Lower leg skin (tissue), 3 donors: ENCODE measurements around the gene CTAGE9.

Experiments used
- CTCF ChIP-seq, 3 donors: fragments of 450-650 bp; IDR thresholded peaks; one replicate each; pipeline ENCODE4 v1.5.1; 2016; ENCODE audit warnings: antibody characterized with exemption in 3 of 3, mild to moderate bottlenecking in 3 of 3, moderate library complexity in 2 of 3
- POLR2A ChIP-seq, 2 donors: fragments of 450-650 bp; IDR thresholded peaks; one replicate each; pipeline ENCODE4 v1.6.1; 2016 to 2017; ENCODE audit warnings: antibody characterized with exemption in 2 of 2, mild to moderate bottlenecking in 1 of 2, moderate library complexity in 1 of 2

GRCh38 chr6:131693384-131693783, 17.4 kb downstream of the CTAGE9 start:
- TF ChIP-seq CTCF (IDR thresholded peaks at IDR 0.05), result no peak
- TF ChIP-seq POLR2A (IDR thresholded peaks at IDR 0.05), result no peak
